K562 (cell line): ENCODE results near the gene FKBP1B. TPM values are rescaled to one million over a fixed set of nuclear protein-coding genes. Genes with fewer than 3 reads are reported as not detected.

ENCODE experiments used
- ASH1L ChIP-seq: fragments of 450-650 bp; IDR thresholded peaks from 2 replicates; pipeline ENCODE4 v1.6.1; 2018; ENCODE audit warnings: borderline replicate concordance, mild to moderate bottlenecking, low read depth; ENCODE audit not compliant: partially characterized antibody
- BRD4 ChIP-seq: fragments of 200-600 bp; sonication (generic); IDR thresholded peaks from 2 replicates; pipeline ENCODE4 v1.6.1; 2017; ENCODE audit warnings: inconsistent platforms
- C11orf30 ChIP-seq: fragments of 450-650 bp; IDR thresholded peaks from 2 replicates; pipeline ENCODE4 v1.6.1; 2016; ENCODE audit warnings: low read depth, mild to moderate bottlenecking
- CSDE1 ChIP-seq, 2 experiments: fragments of 450-650 bp; IDR thresholded peaks; 2 replicates each; pipeline ENCODE4 v1.6.1; 2016; ENCODE audit warnings: mild to moderate bottlenecking in 1 of 2
- ELF4 ChIP-seq: fragments of 450-650 bp; formaldehyde crosslinking; IDR thresholded peaks from 2 replicates; pipeline ENCODE4 v1.4.0; 2022; ENCODE audit warnings: missing genetic modification characterization
- ESRRB ChIP-seq: fragments of 250-450 bp; sonication (Bioruptor Pico); IDR thresholded peaks from 2 replicates; pipeline ENCODE4 v1.5.0; 2020; ENCODE audit warnings: mild to moderate bottlenecking, moderate library complexity, borderline replicate concordance
- EZH2 ChIP-seq: IDR thresholded peaks from 2 replicates; pipeline ENCODE4 v1.6.1; 2012; ENCODE audit warnings: low read depth, mild to moderate bottlenecking, inconsistent platforms, low read length, borderline replicate concordance
- GMEB1 ChIP-seq: fragments of 250-450 bp; sonication (Bioruptor Pico); IDR thresholded peaks from 2 replicates; pipeline ENCODE4 v1.4.0; 2020; ENCODE audit warnings: mild to moderate bottlenecking
- HNRNPLL ChIP-seq: fragments of 200-400 bp; formaldehyde crosslinking; IDR thresholded peaks from 2 replicates; pipeline ENCODE4 v1.6.1; 2017; ENCODE audit warnings: low read length, low read depth, mild to moderate bottlenecking; ENCODE audit not compliant: poor library complexity, severe bottlenecking
- JUND ChIP-seq, 2 experiments: IDR thresholded peaks; 2 replicates in 1 of 2; 3 replicates in 1 of 2; pipeline ENCODE4 v1.6.1; 2011; ENCODE audit warnings: borderline replicate concordance in 2 of 2, low read depth in 2 of 2, low read length in 2 of 2, improper control_type of control experiment in 1 of 2, missing biosample characterization in 1 of 2, missing genetic modification characterization in 1 of 2, missing genetic modification reagents in 1 of 2
- L3MBTL2 ChIP-seq: fragments of 450-650 bp; IDR thresholded peaks from 2 replicates; pipeline ENCODE4 v1.6.1; 2016; ENCODE audit warnings: mild to moderate bottlenecking, moderate library complexity
- MEIS2 ChIP-seq: fragments of 450-650 bp; IDR thresholded peaks from 2 replicates; pipeline ENCODE4 v1.6.1; 2014; ENCODE audit warnings: mild to moderate bottlenecking; ENCODE audit not compliant: partially characterized antibody
- NCOA4 ChIP-seq: fragments of 450-650 bp; IDR thresholded peaks from 2 replicates; pipeline ENCODE4 v1.6.1; 2018; ENCODE audit warnings: mild to moderate bottlenecking; ENCODE audit not compliant: partially characterized antibody
- NRF1 ChIP-seq, 2 experiments: fragments of 450-650 bp; IDR thresholded peaks in 1 of 2; conservative IDR thresholded peaks in 1 of 2; 2 replicates each; pipeline ENCODE4 v1.6.1; 2014; ENCODE audit warnings: mild to moderate bottlenecking in 2 of 2
- POU5F1 ChIP-seq: fragments of 150-350 bp; IDR thresholded peaks from 2 replicates; pipeline ENCODE4 v1.6.1; 2014; ENCODE audit warnings: borderline replicate concordance, low read length, low read depth, mild to moderate bottlenecking; ENCODE audit not compliant: partially characterized antibody
- PTTG1 ChIP-seq: fragments of 450-650 bp; IDR thresholded peaks from 2 replicates; pipeline ENCODE4 v1.6.1; 2016; ENCODE audit warnings: low read depth, mild to moderate bottlenecking, missing genetic modification characterization, missing compliant biosample characterization
- SIX5 ChIP-seq, 2 experiments: IDR thresholded peaks; 2 replicates each; pipeline ENCODE4 v1.6.1; 2011; ENCODE audit warnings: low read length in 2 of 2, borderline replicate concordance in 1 of 2, low read depth in 1 of 2, mild to moderate bottlenecking in 1 of 2, moderate library complexity in 1 of 2; ENCODE audit not compliant: insufficient read depth in 1 of 2
- SNAPC5 ChIP-seq: fragments of 250-450 bp; sonication (Bioruptor Pico); IDR thresholded peaks from 2 replicates; pipeline ENCODE4 v1.8.0; 2021; ENCODE audit warnings: moderate library complexity, mild to moderate bottlenecking, inconsistent platforms
- SPI1 ChIP-seq: IDR thresholded peaks from 2 replicates; pipeline ENCODE4 v1.6.1; 2011; ENCODE audit warnings: low read depth, low read length, control low read depth, borderline replicate concordance
- SREBF2 ChIP-seq: sonication (generic); formaldehyde crosslinking; IDR thresholded peaks from 2 replicates; pipeline ENCODE4 v1.4.0; 2020; ENCODE audit warnings: mild to moderate bottlenecking, missing genetic modification reagents
- SRSF3 ChIP-seq: fragments of 200-400 bp; formaldehyde crosslinking; IDR thresholded peaks from 2 replicates; pipeline ENCODE4 v1.6.1; 2016; ENCODE audit warnings: mild to moderate bottlenecking, low read length, moderate library complexity; ENCODE audit not compliant: insufficient read depth
- ZNF263 ChIP-seq: sonication (generic); formaldehyde crosslinking; IDR thresholded peaks from 2 replicates; pipeline ENCODE4 v1.8.0; 2022; ENCODE audit warnings: mild to moderate bottlenecking, missing genetic modification reagents, borderline replicate concordance
- polyA plus RNA-seq, 8 experiments: library from polyadenylated mRNA; depleted of rRNA in 4 of 8; stranded (reverse) in 5 of 8; unstranded in 3 of 8; fragments of >200 nt; fragmentation: Nextera tagmentation in 2 of 8; fragmentation: Illumina TruSeq in 1 of 8; extraction: Ambion mirVana in 2 of 8; extraction: Trizol in 1 of 8; gene quantifications; 2 replicates each; pipeline versions ENCODE4 v1.2.1 to v1.2.3, GENCODE V29; 2011 to 2014; ENCODE audit warnings: inconsistent platforms in 1 of 8, missing spikeins in 1 of 8
- total RNA-seq, 7 experiments: library from RNA; depleted of rRNA in 6 of 7; stranded (reverse); fragments of >200 nt in 6 of 7; fragmentation: Illumina TruSeq in 2 of 7; extraction: Trizol in 2 of 7; gene quantifications; 2 replicates each; pipeline versions ENCODE4 v1.2.1 to v1.2.3, GENCODE V29; 2011 to 2021; ENCODE audit warnings: low replicate concordance in 1 of 7
- TF ChIP-seq, protein P1 (sequence below): fragments of 250-450 bp; sonication (Bioruptor Pico); IDR thresholded peaks from 2 replicates; pipeline ENCODE4 v1.5.0; 2021

Gene FKBP1B
- total and polyA plus RNA-seq, 9 of the 15 experiments (the other 6 are each of a cell fraction or from before 2014, with no cell fraction given) = 0.58 to 9.4 (median 1.6) TPM

DNA sequence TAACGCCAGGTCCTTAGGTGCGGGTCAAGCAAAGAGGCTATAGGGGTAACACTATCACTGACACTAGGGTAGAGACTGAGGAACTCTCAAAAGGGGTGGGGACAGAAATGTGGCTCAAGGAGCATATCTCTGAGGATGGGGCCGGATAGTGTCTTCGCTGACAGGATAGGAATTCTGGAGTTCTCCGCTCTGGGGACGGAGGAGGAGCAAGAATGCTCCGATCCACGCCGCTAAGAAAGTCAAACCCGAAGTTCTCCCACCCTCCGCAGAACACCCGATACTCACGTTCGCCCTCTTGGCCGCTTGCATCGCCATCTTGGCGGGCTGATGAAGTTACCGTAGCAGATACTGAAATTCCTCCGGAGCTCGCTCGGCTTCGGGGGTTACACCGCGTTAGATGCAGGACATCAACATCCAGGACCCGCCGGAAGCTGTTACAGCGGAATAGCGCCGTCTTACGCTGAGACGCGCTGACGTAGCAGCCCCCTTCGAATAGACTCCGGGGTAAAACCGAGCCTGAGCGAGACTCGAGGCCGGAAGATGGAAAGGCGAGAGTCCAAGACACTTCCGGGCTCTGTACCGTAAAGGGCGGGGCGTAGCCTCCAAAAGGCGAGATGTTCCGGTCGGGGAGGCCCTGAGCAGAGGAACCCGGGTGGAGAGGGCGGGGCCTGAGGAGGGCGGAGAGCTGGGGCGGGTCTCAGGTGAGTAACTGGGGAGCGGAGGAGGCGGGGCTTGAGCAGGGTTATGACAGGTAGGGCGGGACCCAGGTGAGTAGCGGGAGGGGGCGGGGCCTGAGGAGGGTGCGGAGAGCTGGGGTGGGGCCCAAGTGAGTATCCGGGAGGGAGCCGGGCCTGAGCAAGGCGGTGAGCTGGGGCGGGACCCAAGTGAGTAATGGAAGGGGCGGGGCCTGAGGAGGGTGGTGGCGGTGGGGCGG lies 26.6 kb downstream of the FKBP1B start, which contains the start of gene SF3B6 (continued):
- TF ChIP-seq NRF1 (conservative IDR thresholded peaks at IDR 0.05 in 1 of 2, IDR thresholded peaks at IDR 0.05 in 1 of 2) = peak; percentile 71 to 74
- TF ChIP-seq SIX5 (IDR thresholded peaks at IDR 0.05; ENCODE audit: borderline replicate concordance in 1 of 2, insufficient read depth in 1 of 2, low read depth in 1 of 2, low read length in 2 of 2) = peak; percentile 59 to 61; a peak in 3 of 4 replicates
- peak; percentile 49; the same call in 1 of the 2 replicates for TF ChIP-seq BRD4
- no peak for TF ChIP-seq SNAPC5
- no peak for TF ChIP-seq PTTG1 (tag)
- peak; percentile 52; the same call in 1 of the 2 replicates for TF ChIP-seq ZNF263 (CRISPR knock-in tag)
- TF ChIP-seq C11orf30 = peak; percentile 98
- TF ChIP-seq SPI1 = peak; percentile 57; the same call in 1 of the 2 replicates
- TF ChIP-seq NCOA4 = peak; percentile 32
- TF ChIP-seq GMEB1 = peak; percentile 100
- peak; percentile 88; the same call in 1 of the 2 replicates for TF ChIP-seq ELF4 (CRISPR knock-in tag)
- TF ChIP-seq L3MBTL2 = peak; percentile 64
- no peak for TF ChIP-seq ESRRB
- TF ChIP-seq CSDE1 (IDR thresholded peaks at IDR 0.05) = peak in 1 of 2 experiments; percentile 66; a peak in 2 of 4 replicates
- no peak for TF ChIP-seq EZH2
- peak; percentile 47 for TF ChIP-seq MEIS2
- peak; percentile 68 for TF ChIP-seq ASH1L
- TF ChIP-seq POU5F1 = peak; percentile 32
- TF ChIP-seq SREBF2 (CRISPR knock-in tag) = no peak
- TF ChIP-seq, protein P1, sequence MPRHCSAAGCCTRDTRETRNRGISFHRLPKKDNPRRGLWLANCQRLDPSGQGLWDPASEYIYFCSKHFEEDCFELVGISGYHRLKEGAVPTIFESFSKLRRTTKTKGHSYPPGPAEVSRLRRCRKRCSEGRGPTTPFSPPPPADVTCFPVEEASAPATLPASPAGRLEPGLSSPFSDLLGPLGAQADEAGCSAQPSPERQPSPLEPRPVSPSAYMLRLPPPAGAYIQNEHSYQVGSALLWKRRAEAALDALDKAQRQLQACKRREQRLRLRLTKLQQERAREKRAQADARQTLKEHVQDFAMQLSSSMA (CRISPR knock-in tag) = no peak
- TF ChIP-seq HNRNPLL = peak; percentile 84
- no peak for TF ChIP-seq SRSF3
- peak; percentile 91 for TF ChIP-seq JUND (IDR thresholded peaks at IDR 0.05; ENCODE audit: borderline replicate concordance, low read depth, low read length)
- peak; percentile 66; the same call in 1 of the 3 replicates for TF ChIP-seq JUND (tag; IDR thresholded peaks at IDR 0.05; ENCODE audit: borderline replicate concordance, low read depth, low read length)
